Prostate gland (tissue), 2 donors: ENCODE data around the gene MVP. TPM values are rescaled to one million over a fixed set of nuclear protein-coding genes. Genes with fewer than 3 reads are reported as not detected.

Experiments
- DNase-seq: peaks from one replicate; pipeline ENCODE4 v3.0.0-alpha.2; 2019; ENCODE audit warnings: low spot score
- H3K27ac ChIP-seq, 2 donors: fragments of 200-600 bp; sonication (generic); 2 replicates each; pipeline ENCODE4 v1.5.1; 2017 to 2019
- H3K27me3 ChIP-seq: fragments of 200-600 bp; sonication (generic); replicated peaks from 2 replicates; pipeline ENCODE4 v1.5.1; 2019; ENCODE audit not compliant: insufficient read depth
- H3K36me3 ChIP-seq, 2 donors: fragments of 200-600 bp; sonication (generic); 1 replicate in 1 of 2; 2 replicates in 1 of 2; pipeline versions ENCODE4 v1.5.1 to v1.8.1; 2017 to 2019
- H3K4me1 ChIP-seq: fragments of 200-600 bp; sonication (generic); replicated peaks from 2 replicates; pipeline ENCODE4 v1.5.1; 2019
- H3K4me3 ChIP-seq, 2 donors: fragments of 200-600 bp; sonication (generic); 2 replicates each; pipeline ENCODE4 v1.5.1; 2017 to 2019
- H3K9me3 ChIP-seq: fragments of 200-600 bp; sonication (generic); 2 replicates; pipeline ENCODE4 v1.5.1; 2017
- POLR2A ChIP-seq: fragments of 450-650 bp; IDR thresholded peaks from one replicate; pipeline ENCODE4 v1.6.1; 2016; ENCODE audit warnings: antibody characterized with exemption, mild to moderate bottlenecking
- POLR2AphosphoS5 ChIP-seq: sonication (generic); formaldehyde crosslinking; IDR thresholded peaks from one replicate; pipeline ENCODE4 v1.6.1; 2017; ENCODE audit warnings: antibody characterized with exemption
- WGBS: methylation state at CpG from one replicate; pipeline ENCODE4 v1.1.5; 2018; 5-methylcytosine and 5-hydroxymethylcytosine counted together
- intact Hi-C: fragments of 100-400 bp; cut with DNase I; formaldehyde crosslinking; loops from one replicate; pipeline ENCODE4 v1.14.2; 2022
- total RNA-seq, 2 donors: library from RNA; depleted of rRNA; stranded (reverse); fragments of >200 nt; gene quantifications; one replicate each; pipeline ENCODE4 v1.1.0, GENCODE V29; 2016
- TF ChIP-seq, protein P1 (sequence below), 4 experiments: fragments of 200-600 bp in 2 of 4; fragments of 450-650 bp in 2 of 4; sonication (generic) in 2 of 4; IDR thresholded peaks; 1 replicate in 3 of 4; 2 replicates in 1 of 4; pipeline ENCODE4 v1.5.1; 2016 to 2019; ENCODE audit warnings: antibody characterized with exemption in 4 of 4, mild to moderate bottlenecking in 2 of 4, moderate library complexity in 2 of 4

The MVP gene
- total RNA-seq, 2 donors from 2014 or later: 59.3 to 247 TPM

DNA sequence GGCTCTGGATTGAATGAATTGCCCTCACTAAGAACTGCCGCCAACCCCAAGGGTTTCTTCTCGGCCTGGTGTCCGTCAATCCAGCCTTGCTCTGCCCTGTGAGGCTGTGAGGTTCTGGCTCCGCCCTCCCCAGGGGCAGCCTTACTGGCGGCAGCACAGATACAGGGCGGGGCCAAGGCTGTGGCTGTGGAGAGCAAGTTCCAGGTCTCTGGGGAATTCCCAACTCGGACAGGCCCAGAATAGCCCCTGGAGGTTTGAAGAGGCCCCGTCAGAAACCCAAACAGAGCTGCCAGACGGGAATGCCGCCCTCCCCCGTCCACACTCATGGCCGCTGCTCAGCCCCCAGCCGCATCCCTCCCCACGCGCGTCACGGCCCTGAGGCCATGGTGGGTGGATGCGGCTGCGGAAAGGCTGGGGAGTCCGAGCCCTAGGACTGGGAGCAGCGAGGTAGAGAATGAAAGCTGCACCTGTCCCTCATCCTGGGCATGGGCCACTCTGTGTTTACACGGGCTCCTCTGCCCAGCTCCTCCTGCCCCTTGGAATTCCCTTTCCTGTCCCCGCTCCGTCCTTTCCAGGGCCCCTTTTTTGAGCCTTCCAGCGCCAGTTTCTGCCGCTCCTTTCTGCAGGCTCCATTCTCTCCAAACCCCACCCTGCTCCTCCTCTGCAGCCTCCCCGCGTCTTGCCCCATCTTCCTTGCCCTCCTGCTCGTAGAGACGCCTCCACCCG is 8.9 kb upstream of the MVP start:
- H3K4me1 ChIP-seq: peaks cover 27% of the 10 kb centered on the region
- DNase-seq: peak; percentile 97
- intact Hi-C loops: loop anchor here (5.0 kb wide), 1 partner anchor 186 kb away; the partner anchor contains the start of genes HIRIP3 and INO80E
- H3K27me3 ChIP-seq: no peaks in the 10 kb centered on the region
- under 1% methylated on average over 31 of the region's 31 CpGs for WGBS
- TF ChIP-seq POLR2AphosphoS5: peak; percentile 93
- peak; percentile 75 for TF ChIP-seq POLR2A
- TF ChIP-seq, protein P1, sequence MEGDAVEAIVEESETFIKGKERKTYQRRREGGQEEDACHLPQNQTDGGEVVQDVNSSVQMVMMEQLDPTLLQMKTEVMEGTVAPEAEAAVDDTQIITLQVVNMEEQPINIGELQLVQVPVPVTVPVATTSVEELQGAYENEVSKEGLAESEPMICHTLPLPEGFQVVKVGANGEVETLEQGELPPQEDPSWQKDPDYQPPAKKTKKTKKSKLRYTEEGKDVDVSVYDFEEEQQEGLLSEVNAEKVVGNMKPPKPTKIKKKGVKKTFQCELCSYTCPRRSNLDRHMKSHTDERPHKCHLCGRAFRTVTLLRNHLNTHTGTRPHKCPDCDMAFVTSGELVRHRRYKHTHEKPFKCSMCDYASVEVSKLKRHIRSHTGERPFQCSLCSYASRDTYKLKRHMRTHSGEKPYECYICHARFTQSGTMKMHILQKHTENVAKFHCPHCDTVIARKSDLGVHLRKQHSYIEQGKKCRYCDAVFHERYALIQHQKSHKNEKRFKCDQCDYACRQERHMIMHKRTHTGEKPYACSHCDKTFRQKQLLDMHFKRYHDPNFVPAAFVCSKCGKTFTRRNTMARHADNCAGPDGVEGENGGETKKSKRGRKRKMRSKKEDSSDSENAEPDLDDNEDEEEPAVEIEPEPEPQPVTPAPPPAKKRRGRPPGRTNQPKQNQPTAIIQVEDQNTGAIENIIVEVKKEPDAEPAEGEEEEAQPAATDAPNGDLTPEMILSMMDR (IDR thresholded peaks at IDR 0.05): peak in 1 of 4 experiments; percentile 25
- H3K4me3 ChIP-seq: peak overlapping the region; percentile 44 to 52
- peaks cover 0 to 2% of the 10 kb centered on the region in 2 donors for H3K36me3 ChIP-seq
- H3K9me3 ChIP-seq: no peaks in the 10 kb centered on the region
- H3K27ac ChIP-seq: peak overlapping the region; percentile 91

DNA sequence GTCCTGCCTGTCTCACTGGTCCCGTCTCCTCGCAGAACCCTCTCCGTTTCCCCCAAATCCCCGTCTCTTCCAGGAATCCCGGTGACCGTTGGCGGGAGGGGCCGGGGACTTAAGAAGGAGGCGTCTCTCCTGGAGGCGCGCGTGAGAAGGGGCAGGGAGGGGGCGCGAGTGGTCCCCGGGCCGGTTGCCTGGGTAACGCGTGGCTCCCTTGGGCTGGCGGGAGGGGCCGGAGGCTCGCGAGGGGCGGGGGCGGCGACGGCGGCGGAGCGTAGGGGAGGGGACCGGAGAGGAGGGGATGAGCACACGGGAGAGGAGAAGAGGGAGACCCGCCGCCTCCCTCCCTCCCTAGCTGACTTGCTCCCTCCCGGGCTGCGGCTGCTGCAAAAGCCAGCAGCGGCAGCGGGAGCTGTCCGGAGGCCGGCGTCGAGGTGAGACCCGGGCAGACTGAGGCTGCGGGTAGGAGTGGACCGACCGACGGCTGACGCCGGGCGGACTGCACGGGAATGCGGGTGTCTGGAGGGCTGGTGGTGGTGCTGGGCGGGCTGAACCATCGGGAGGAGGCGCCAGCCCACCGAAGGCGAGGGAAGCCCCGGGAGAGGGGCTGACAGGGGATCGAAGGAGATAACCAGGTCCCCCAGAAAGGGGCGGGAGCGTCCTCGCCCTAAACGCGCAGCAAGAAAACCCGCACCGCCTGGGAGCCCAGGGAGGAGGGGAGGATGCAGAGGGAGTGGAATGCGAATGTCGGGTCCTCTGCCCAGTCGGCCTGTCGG is 8.2 kb upstream of the MVP start, which contains the start of gene PRRT2:
TSS of gene PRRT2 (plus strand) at position 298 of the 770 bp plus-strand sequence. CDS start 862 bp downstream, outside the sequence.
- no peaks in the 10 kb centered on the region for H3K9me3 ChIP-seq
- peaks cover 0 to 2% of the 10 kb centered on the region in 2 donors for H3K36me3 ChIP-seq
- TF ChIP-seq, protein P1 (IDR thresholded peaks at IDR 0.05): no peak
- TF ChIP-seq POLR2A: no peak
- 3% methylated on average over 60 of the region's 69 CpGs for WGBS
- peak within 1 kb of the TSS; percentile 44 to 52 for H3K4me3 ChIP-seq
- no peaks in the 10 kb centered on the region for H3K27me3 ChIP-seq
- peaks cover 27% of the 10 kb centered on the region for H3K4me1 ChIP-seq
- peak within 1 kb of the TSS; percentile 91 for H3K27ac ChIP-seq
- peak; percentile 34 for DNase-seq
- intact Hi-C loops: loop anchor here (5.0 kb wide), 1 partner anchor 185 kb away; the partner anchor contains the start of genes HIRIP3 and INO80E

DNA sequence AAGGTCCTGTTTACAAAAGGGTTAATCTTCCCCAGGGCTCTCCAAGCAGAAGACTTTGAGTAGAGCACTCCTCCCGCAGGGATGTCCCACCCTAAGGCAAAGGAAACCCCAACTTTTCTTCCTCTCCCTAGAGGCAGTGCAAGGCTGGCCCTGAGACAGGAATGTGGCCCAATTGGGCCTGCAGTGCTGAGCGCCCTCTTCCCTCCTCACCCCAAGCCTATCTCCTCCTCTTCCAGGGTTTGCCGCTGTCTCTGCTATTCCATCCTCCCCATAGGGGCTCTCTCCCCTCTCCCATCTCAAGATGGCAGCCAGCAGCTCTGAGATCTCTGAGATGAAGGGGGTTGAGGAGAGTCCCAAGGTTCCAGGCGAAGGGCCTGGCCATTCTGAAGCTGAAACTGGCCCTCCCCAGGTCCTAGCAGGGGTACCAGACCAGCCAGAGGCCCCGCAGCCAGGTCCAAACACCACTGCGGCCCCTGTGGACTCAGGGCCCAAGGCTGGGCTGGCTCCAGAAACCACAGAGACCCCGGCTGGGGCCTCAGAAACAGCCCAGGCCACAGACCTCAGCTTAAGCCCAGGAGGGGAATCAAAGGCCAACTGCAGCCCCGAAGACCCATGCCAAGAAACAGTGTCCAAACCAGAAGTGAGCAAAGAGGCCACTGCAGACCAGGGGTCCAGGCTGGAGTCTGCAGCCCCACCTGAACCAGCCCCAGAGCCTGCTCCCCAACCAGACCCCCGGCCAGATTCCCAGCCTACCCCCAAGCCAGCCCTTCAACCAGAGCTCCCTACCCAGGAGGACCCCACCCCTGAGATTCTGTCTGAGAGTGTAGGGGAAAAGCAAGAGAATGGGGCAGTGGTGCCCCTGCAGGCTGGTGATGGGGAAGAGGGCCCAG is 7.3 kb upstream of the MVP start:
- Histone ChIP-seq H3K27ac (peak overlapping the region; percentile 91), H3K4me1 (peaks cover 27% of the 10 kb centered on the region)
- 48% methylated on average over 9 of the region's 9 CpGs for WGBS

More for the DNA sequence above, 7.3 kb upstream of the MVP start:
- peaks cover 0 to 2% of the 10 kb centered on the region in 2 donors for H3K36me3 ChIP-seq
- intact Hi-C loops: loop anchor here (5.0 kb wide), 1 partner anchor 184 kb away; the partner anchor contains the start of genes HIRIP3 and INO80E
- DNase-seq: no peak
- peak overlapping the region; percentile 44 to 52 for H3K4me3 ChIP-seq
- no peaks in the 10 kb centered on the region for H3K9me3 ChIP-seq
- H3K27me3 ChIP-seq: no peaks in the 10 kb centered on the region
- TF ChIP-seq, protein P1 (IDR thresholded peaks at IDR 0.05): no peak
- no peak for TF ChIP-seq POLR2AphosphoS5
- TF ChIP-seq POLR2A: no peak
